ENCODE measurements around the gene TWF2. TPM values are rescaled to one million over a fixed set of nuclear protein-coding genes. Genes with fewer than 3 reads are reported as not detected.
"Not testable (repeated sequence)": the region's sequence is repeated elsewhere in the genome, so short reads cannot be mapped to it uniquely, and the experiment has no call there.

TWF2 gene
- total RNA-seq (22.0 TPM), polyA plus RNA-seq (ENCODE audit: insufficient read depth in 1 of 8, insufficient read length in 8 of 8, low replicate concordance in 1 of 8) (10 to 100 TPM; 23.5 to 36.6 (median 29.9) TPM)
- long read RNA-seq, donor 1, transcript TWF2-201 (9 exons, 1,718 nt): major isoform, 5 of 5 reads
- long read RNA-seq, donor 1, partial matches to known transcripts: 0 of 5 reads
- long read RNA-seq, donor 1, other reads (novel, unspliced or antisense): 0 of 5 reads
- long read RNA-seq, donor 2, partial matches to known transcripts: 0 of 3 reads
- long read RNA-seq, donor 2, other reads (novel, unspliced or antisense): 0 of 3 reads
- long read RNA-seq, donor 3, transcript TWF2-201 (9 exons, 1,718 nt): major isoform, 14 of 14 reads
- long read RNA-seq, donor 3, partial matches to known transcripts: 0 of 14 reads
- long read RNA-seq, donor 3, other reads (novel, unspliced or antisense): 0 of 14 reads
- long read RNA-seq, donor 4, transcript TWF2-201 (9 exons, 1,718 nt): major isoform, 8 of 8 reads
- long read RNA-seq, donor 4, partial matches to known transcripts: 0 of 8 reads
- long read RNA-seq, donor 4, other reads (novel, unspliced or antisense): 0 of 8 reads
- long read RNA-seq, donor 5, transcript TWF2-201 (9 exons, 1,718 nt): major isoform, 25 of 25 reads
- long read RNA-seq, donor 5, partial matches to known transcripts: 0 of 25 reads
- long read RNA-seq, donor 5, other reads (novel, unspliced or antisense): 0 of 25 reads
- long read RNA-seq, donor 6, transcript TWF2-201 (9 exons, 1,718 nt): major isoform, 22 of 23 reads
- long read RNA-seq, donor 6, partial matches to known transcripts: 0 of 23 reads
- long read RNA-seq, donor 6, other reads (novel, unspliced or antisense): 0 of 23 reads
- long read RNA-seq, donor 7, transcript TWF2-201 (9 exons, 1,718 nt): major isoform, 27 of 27 reads
- long read RNA-seq, donor 7, partial matches to known transcripts: 0 of 27 reads
- long read RNA-seq, donor 7, other reads (novel, unspliced or antisense): 0 of 27 reads
- long read RNA-seq, donor 8, transcript TWF2-201 (9 exons, 1,718 nt): major isoform, 5 of 5 reads
- long read RNA-seq, donor 8, partial matches to known transcripts: 0 of 5 reads
- long read RNA-seq, donor 8, other reads (novel, unspliced or antisense): 0 of 5 reads
- long read RNA-seq, donor 9, transcript TWF2-201 (9 exons, 1,718 nt): major isoform, 8 of 9 reads
- long read RNA-seq, donor 9, partial matches to known transcripts: 0 of 9 reads
- long read RNA-seq, donor 9, other reads (novel, unspliced or antisense): 0 of 9 reads
- long read RNA-seq, donor 10, transcript TWF2-201 (9 exons, 1,718 nt): major isoform, 20 of 20 reads
- long read RNA-seq, donor 10, partial matches to known transcripts: 0 of 20 reads
- long read RNA-seq, donor 10, other reads (novel, unspliced or antisense): 0 of 20 reads
- long read RNA-seq, donor 11, transcript TWF2-201 (9 exons, 1,718 nt): major isoform, 12 of 12 reads
- long read RNA-seq, donor 11, partial matches to known transcripts: 0 of 12 reads
- long read RNA-seq, donor 11, other reads (novel, unspliced or antisense): 0 of 12 reads

DNA sequence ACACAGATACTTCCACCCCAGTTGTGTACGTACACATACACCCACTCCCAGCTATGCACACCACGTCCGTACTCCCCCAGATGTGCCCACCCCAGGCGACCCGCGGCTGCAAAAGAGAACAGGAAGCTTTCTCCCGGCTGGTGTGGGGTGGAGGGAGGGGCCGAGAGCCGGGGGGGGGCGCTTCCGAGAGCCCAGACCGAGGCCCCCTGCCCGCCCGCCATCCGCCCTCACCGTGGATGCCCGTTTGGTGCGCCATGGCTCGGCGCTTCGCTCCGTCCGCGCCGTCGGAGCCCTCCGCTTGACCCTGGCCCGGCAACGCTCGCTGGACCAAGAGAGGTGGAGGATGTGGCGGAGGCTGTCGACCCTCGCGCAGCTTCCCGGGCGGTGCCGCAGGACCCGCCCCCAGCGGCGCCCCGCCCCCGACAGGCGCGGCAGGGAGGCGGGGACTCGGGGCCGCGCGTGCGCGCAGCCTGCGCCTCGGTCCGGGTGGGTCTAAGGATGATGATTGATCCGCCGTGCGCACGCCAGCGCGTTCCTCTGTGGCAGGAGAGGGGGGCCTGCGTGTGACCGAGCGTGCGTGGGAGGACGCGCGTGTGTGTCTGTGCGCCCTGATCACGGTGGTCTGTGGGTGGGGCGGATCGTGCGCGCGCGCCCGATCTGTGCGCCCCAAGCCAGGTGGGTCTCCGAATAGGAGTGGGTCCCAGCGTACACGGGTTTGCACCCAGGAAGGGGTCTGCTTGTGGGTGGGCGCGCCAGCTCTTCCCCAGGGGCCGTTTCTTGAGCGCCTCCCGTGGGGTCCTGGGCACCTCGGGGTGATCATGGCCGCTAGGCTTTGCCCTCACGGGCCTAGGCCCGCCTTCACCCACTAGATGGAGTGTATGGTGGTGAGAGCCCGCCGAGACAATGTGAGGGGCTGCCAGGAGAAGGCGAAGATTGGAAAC, at the start of gene TWF2:
Gene TWF2, minus strand, starts transcription at position 398 of the 941 bp plus-strand sequence. Its CDS starts 142 bp downstream, at position 256.
- 0% methylated on average over 78 of the region's 92 CpGs for WGBS (ENCODE audit: insufficient coverage)
- H3K36me3 ChIP-seq (ENCODE audit: control insufficient read depth, insufficient read depth, low read length): peaks cover 18% of the 10 kb centered on the region
- DNase-seq: peak; percentile 92
- peaks cover 1% of the 10 kb centered on the region for H3K27me3 ChIP-seq (ENCODE audit: control insufficient read depth, insufficient read depth, low read length)
- H3K4me3 ChIP-seq (ENCODE audit: low read length): peak within 1 kb of the TSS; percentile 96
- H3K4me1 ChIP-seq (ENCODE audit: control insufficient read depth, insufficient read depth, low read length): peaks cover 53% of the 10 kb centered on the region
- H3K27ac ChIP-seq (ENCODE audit: low read length): peak within 1 kb of the TSS; percentile 80
- no peaks in the 10 kb centered on the region for H3K9me3 ChIP-seq (replicated peaks; ENCODE audit: control insufficient read depth, low read depth, low read length)

DNA sequence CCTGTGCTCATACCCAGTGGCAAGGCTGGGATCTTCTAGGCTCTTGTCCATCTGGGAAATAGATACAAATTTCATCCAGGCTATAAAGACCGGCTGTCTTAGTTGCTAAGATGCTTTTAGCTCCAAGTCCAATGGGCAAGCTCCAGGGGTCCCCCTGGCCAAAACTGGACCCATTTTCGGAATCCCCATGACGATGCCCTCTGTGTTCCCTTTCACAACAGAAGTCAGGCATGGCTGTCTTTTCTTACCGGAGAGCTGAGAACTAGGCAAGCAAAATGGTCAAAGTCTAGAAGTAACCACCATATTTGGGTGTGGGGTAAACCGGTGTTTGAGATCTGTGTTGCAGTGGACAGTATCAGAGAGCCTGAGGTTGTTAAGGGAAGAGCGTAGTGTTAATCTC, 49.7 kb upstream of the TWF2 start:
- no peaks in the 10 kb centered on the region for H3K27me3 ChIP-seq (ENCODE audit: control insufficient read depth, insufficient read depth, low read length)
- peaks cover 14% of the 10 kb centered on the region for H3K36me3 ChIP-seq (ENCODE audit: control insufficient read depth, insufficient read depth, low read length)
- H3K27ac ChIP-seq (ENCODE audit: low read length): no peak overlapping the region
- no peak overlapping the region for H3K4me3 ChIP-seq (ENCODE audit: low read length)
- H3K9me3 ChIP-seq (replicated peaks; ENCODE audit: control insufficient read depth, low read depth, low read length): no peaks in the 10 kb centered on the region
- peaks cover 12% of the 10 kb centered on the region for H3K4me1 ChIP-seq (ENCODE audit: control insufficient read depth, insufficient read depth, low read length)
- no peak for DNase-seq
- 88% methylated on average over 4 of the region's 6 CpGs for WGBS (ENCODE audit: insufficient coverage)

DNA sequence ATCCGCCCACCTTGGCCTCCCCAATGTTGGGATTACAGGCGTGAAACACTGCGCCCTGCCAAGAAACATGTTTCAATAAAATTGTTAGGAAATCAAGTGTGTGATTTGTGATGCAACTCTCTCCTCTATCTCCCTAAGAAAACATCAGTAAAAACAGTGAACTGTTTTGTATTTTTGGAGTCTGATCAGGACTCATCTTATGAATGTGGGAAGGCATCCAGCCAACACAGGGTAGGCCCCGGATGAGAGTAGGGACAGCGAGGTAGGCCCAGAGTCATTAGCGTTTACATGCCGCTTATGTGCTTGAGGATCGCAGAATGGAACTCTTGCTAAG, 47.8 kb upstream of the TWF2 start:
- no peak for DNase-seq
- peak overlapping the region; percentile 99 for H3K4me3 ChIP-seq (ENCODE audit: low read length)
- H3K27me3 ChIP-seq (ENCODE audit: control insufficient read depth, insufficient read depth, low read length): no peaks in the 10 kb centered on the region
- no peaks in the 10 kb centered on the region for H3K9me3 ChIP-seq (replicated peaks; ENCODE audit: control insufficient read depth, low read depth, low read length)
- peak overlapping the region; percentile 100 for H3K27ac ChIP-seq (ENCODE audit: low read length)
- H3K4me1 ChIP-seq (ENCODE audit: control insufficient read depth, insufficient read depth, low read length): peaks cover 12% of the 10 kb centered on the region
- WGBS (ENCODE audit: insufficient coverage): 62% methylated on average over 5 of the region's 8 CpGs
- H3K36me3 ChIP-seq (ENCODE audit: control insufficient read depth, insufficient read depth, low read length): peaks cover 13% of the 10 kb centered on the region

DNA sequence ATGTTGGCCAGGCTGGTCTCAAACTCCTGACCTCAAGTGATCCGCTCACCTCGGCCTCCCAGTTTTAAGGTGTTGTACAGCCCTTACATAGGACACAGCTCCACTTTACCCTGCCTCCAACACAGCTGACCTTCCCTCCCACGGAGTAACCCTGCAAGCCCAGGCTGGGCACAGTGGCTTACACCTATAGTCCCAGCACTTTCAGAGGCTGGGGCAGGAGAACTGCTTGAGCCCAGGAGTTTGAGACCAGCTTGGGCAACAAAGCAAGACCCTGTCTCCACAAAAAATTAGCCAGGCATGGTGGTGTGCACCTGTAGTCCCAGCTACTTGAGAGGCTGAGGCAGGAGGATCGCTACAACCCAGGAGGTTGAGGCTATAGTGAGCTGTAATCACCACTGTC, 45.1 kb upstream of the TWF2 start:
- not testable (repeated sequence) for H3K4me3 ChIP-seq (ENCODE audit: low read length); H3K9me3 ChIP-seq (replicated peaks; ENCODE audit: control insufficient read depth, low read depth, low read length); H3K27me3 ChIP-seq (ENCODE audit: control insufficient read depth, insufficient read depth, low read length); H3K36me3 ChIP-seq (ENCODE audit: control insufficient read depth, insufficient read depth, low read length); H3K27ac ChIP-seq (ENCODE audit: low read length); DNase-seq
- peaks cover 23% of the 10 kb centered on the region for H3K4me1 ChIP-seq (ENCODE audit: control insufficient read depth, insufficient read depth, low read length)
- WGBS (ENCODE audit: insufficient coverage): 87% methylated on average over 2 of the region's 4 CpGs

DNA sequence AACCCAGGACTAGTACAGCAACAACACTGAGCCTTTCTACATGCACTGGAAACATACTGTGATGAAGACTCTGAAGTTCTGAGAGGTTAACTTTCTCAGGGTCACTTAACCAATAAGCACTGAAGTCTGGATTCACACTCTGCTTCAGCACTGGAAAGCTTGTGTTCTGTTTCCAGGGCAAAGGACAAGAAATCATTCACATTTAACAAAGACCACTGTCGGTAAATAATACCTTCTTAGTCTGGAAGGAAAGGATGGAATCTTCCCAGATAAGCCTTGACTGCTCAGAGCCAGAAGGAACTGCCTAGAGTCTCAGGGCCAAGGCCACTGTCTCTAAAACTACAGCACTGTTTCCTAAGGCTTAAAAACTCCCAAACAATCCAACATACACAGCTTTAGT, 44.3 kb upstream of the TWF2 start:
- no peaks in the 10 kb centered on the region for H3K9me3 ChIP-seq (replicated peaks; ENCODE audit: control insufficient read depth, low read depth, low read length)
- no peak for DNase-seq
- H3K36me3 ChIP-seq (ENCODE audit: control insufficient read depth, insufficient read depth, low read length): peaks cover 6% of the 10 kb centered on the region
- peaks cover 19% of the 10 kb centered on the region for H3K4me1 ChIP-seq (ENCODE audit: control insufficient read depth, insufficient read depth, low read length)
- H3K4me3 ChIP-seq (ENCODE audit: low read length): no peak overlapping the region
- no peaks in the 10 kb centered on the region for H3K27me3 ChIP-seq (ENCODE audit: control insufficient read depth, insufficient read depth, low read length)
- H3K27ac ChIP-seq (ENCODE audit: low read length): no peak overlapping the region
- no CpG with 5 or more reads among the region's 1 CpG for WGBS (ENCODE audit: insufficient coverage)

DNA sequence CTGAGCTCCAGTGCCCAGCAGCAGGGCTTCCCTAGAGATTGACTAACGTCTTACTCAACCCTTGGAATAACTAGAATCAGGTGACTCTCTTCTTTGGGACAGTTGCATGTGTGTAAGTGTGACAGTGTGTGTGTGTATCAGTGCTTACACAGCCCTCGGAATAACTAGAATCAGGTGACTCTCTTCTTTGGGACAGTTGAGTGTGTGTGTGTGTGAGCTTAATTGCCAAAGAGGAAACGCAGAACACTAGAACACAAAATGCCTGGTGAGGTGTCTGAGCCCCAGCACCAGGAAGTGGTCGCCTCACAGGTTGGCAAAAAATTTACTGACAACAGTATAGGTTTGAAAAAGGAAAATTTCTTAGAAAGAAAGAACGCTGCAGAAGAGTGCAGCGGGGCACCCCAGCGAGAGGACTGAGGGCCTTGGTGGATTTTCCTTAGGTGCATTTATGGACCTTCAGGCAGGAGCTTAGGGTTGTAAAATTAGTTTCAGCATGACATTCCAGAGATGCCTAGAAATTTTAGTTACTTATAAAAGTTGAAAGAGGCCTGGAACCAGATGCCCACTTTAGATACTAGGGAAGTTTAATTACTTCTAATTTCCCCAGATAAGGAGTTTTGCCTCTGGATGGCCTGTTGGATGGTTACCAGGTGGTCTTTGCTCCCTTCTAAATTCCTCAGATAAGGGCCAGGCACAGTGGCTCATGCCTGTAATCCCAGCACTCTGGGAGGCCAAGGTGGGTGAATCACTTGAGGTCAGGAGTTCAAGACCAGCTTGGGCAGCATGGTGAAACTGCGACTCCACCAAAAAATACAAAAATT, 43.2 kb upstream of the TWF2 start:
- Histone ChIP-seq H3K4me1 (ENCODE audit: control insufficient read depth, insufficient read depth, low read length) (peaks cover 18% of the 10 kb centered on the region), H3K4me3 (ENCODE audit: low read length) (no peak overlapping the region), H3K27me3 (ENCODE audit: control insufficient read depth, insufficient read depth, low read length) (no peaks in the 10 kb centered on the region), H3K9me3 (replicated peaks; ENCODE audit: control insufficient read depth, low read depth, low read length) (no peaks in the 10 kb centered on the region), H3K36me3 (ENCODE audit: control insufficient read depth, insufficient read depth, low read length) (peaks cover 6% of the 10 kb centered on the region), H3K27ac (ENCODE audit: low read length) (no peak overlapping the region)
- no peak for DNase-seq
- WGBS (ENCODE audit: insufficient coverage): 62% methylated on average over 3 of the region's 8 CpGs

DNA sequence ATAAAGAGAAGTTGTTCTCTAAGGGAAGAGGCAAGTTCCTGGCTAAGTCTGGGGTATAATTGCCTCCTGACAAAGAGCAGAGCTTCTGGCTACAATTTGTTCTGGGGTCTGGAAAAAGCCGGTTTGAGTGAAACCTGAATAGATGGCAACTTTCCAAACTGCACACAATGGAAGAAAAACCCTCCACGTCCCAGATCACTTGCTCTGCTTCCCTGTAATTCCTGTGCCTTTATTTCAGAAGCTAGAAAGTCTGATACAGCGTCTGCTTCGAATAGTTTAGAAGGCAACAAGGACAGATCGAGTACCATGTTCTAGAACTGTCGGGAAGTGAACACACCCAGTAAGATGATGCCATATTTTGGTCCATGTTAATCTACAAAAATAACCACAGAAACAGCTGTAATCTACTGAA, 41.1 kb upstream of the TWF2 start:
- DNase-seq: peak; percentile 81
- Histone ChIP-seq H3K9me3 (replicated peaks; ENCODE audit: control insufficient read depth, low read depth, low read length) (no peaks in the 10 kb centered on the region), H3K4me1 (ENCODE audit: control insufficient read depth, insufficient read depth, low read length) (peaks cover 26% of the 10 kb centered on the region), H3K4me3 (ENCODE audit: low read length) (no peak overlapping the region), H3K27me3 (ENCODE audit: control insufficient read depth, insufficient read depth, low read length) (no peaks in the 10 kb centered on the region), H3K36me3 (ENCODE audit: control insufficient read depth, insufficient read depth, low read length) (peaks cover 6% of the 10 kb centered on the region), H3K27ac (ENCODE audit: low read length) (peak overlapping the region; percentile 96)
- 10% methylated on average over 2 of the region's 6 CpGs for WGBS (ENCODE audit: insufficient coverage)

DNA sequence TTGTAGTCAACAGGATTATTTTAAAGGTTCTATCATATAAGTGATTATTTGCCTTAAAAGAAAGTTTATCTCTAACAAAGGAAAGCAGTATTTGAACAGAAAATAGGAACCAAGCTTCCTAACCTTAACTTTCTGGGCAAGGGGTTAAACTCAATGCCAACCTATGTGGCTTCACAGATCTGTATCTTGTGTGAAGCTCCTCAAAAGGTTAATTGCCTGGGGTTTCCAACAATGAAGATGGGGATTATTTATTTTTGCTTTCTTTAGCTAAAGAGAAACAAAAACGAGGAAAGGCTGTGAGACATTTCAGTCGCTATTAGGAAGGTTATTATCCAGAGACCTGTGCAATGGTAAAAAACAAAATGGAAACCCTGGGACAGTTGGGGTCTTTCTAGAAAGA, 40.6 kb upstream of the TWF2 start:
- DNase-seq: no peak
- peaks cover 9% of the 10 kb centered on the region for H3K36me3 ChIP-seq (ENCODE audit: control insufficient read depth, insufficient read depth, low read length)
- H3K9me3 ChIP-seq (replicated peaks; ENCODE audit: control insufficient read depth, low read depth, low read length): no peaks in the 10 kb centered on the region
- 23% methylated on average over 2 of the region's 2 CpGs for WGBS (ENCODE audit: insufficient coverage)
- H3K4me3 ChIP-seq (ENCODE audit: low read length): no peak overlapping the region
- peak overlapping the region; percentile 96 for H3K27ac ChIP-seq (ENCODE audit: low read length)
- H3K4me1 ChIP-seq (ENCODE audit: control insufficient read depth, insufficient read depth, low read length): peaks cover 26% of the 10 kb centered on the region
- H3K27me3 ChIP-seq (ENCODE audit: control insufficient read depth, insufficient read depth, low read length): no peaks in the 10 kb centered on the region
